HT-29 (cell line): ENCODE data around the gene SCN10A. TPM values are rescaled to one million over a fixed set of nuclear protein-coding genes. Genes with fewer than 3 reads are reported as not detected.
A peak's percentile ranks its signal among the peaks of the same experiment; 100 is the strongest.

Experiments
- DNase-seq: peaks from one replicate; pipeline ENCODE4 v3.0.0-alpha.2; 2015; ENCODE audit warnings: low spot score
- total RNA-seq: library from RNA; depleted of rRNA; stranded (reverse); fragments of >200 nt; shearing (Covaris generic); gene quantifications from 2 replicates; pipeline ENCODE4 v1.2.3, GENCODE V29; 2014

SCN10A gene
- total RNA-seq, 1 experiment from 2014 or later, result not detected

- DNase-seq, result peak; percentile 28
These were observed 33.9 kb downstream of the SCN10A start for GRCh38 chr3:38782148-38782547.

GRCh38 chr3:38773528-38773927 lies 42.5 kb downstream of the SCN10A start:
- no peak for DNase-seq

- no peak for DNase-seq
These were observed 52.4 kb downstream of the SCN10A start for GRCh38 chr3:38763569-38763968.

GRCh38 chr3:38758557-38758956 lies 57.5 kb downstream of the SCN10A start:
- DNase-seq, result no peak

GRCh38 chr3:38757721-38758120 lies 58.3 kb downstream of the SCN10A start:
- DNase-seq, result no peak

- DNase-seq, result no peak
These were observed 59.1 kb downstream of the SCN10A start for GRCh38 chr3:38756892-38757291.

- DNase-seq, result no peak
These were observed 60.9 kb downstream of the SCN10A start for GRCh38 chr3:38755130-38755529.

GRCh38 chr3:38746641-38747040 lies 69.4 kb downstream of the SCN10A start:
- DNase-seq, result no peak

GRCh38 chr3:38743043-38743442 lies 73.0 kb downstream of the SCN10A start:
- no peak for DNase-seq

GRCh38 chr3:38742550-38742949 lies 73.5 kb downstream of the SCN10A start:
- DNase-seq, result no peak

GRCh38 chr3:38740537-38740936 lies 75.5 kb downstream of the SCN10A start:
- no peak for DNase-seq

- DNase-seq, result no peak
These were observed 76.1 kb downstream of the SCN10A start for GRCh38 chr3:38739931-38740330.

- no peak for DNase-seq
These were observed 76.7 kb downstream of the SCN10A start for GRCh38 chr3:38739396-38739689.

GRCh38 chr3:38738630-38739395 lies 77.2 kb downstream of the SCN10A start:
- peak; percentile 61 for DNase-seq

- no peak for DNase-seq
These were observed 84.5 kb downstream of the SCN10A start for GRCh38 chr3:38731522-38731921.

- no peak for DNase-seq
These were observed 85.7 kb downstream of the SCN10A start for GRCh38 chr3:38730281-38730680.

GRCh38 chr3:38728008-38728407 lies 88.0 kb downstream of the SCN10A start:
- no peak for DNase-seq

- DNase-seq, result no peak
These were observed 89.3 kb downstream of the SCN10A start for GRCh38 chr3:38726751-38727150.

- no peak for DNase-seq
These were observed 90.1 kb downstream of the SCN10A start for GRCh38 chr3:38725726-38726419.

- no peak for DNase-seq
These were observed 91.7 kb downstream of the SCN10A start for GRCh38 chr3:38724392-38724736.

- DNase-seq, result no peak
These were observed 92.2 kb downstream of the SCN10A start for GRCh38 chr3:38723569-38724391.

GRCh38 chr3:38722781-38723568 lies 93.0 kb downstream of the SCN10A start:
- no peak for DNase-seq
